GM12875 (cell line): ENCODE data around the gene SPECC1.
"Not testable (repeated sequence)": the region's sequence is repeated elsewhere in the genome, so short reads cannot be mapped to it uniquely, and the experiment has no call there.

ENCODE experiments used
- H3K4me3 ChIP-seq: one replicate; pipeline ENCODE4 v1.5.1; 2011; ENCODE audit warnings: low read depth, low read length, control low read depth
- CTCF ChIP-seq: IDR thresholded peaks from 2 replicates; pipeline ENCODE4 v1.5.1; 2011; ENCODE audit warnings: low read depth, mild to moderate bottlenecking, control low read depth, inconsistent platforms, low read length, moderate library complexity, borderline replicate concordance; ENCODE audit not compliant: insufficient read depth

SPECC1 gene

GRCh38 chr17:20098314-20098713, 89.2 kb downstream of the SPECC1 start:
- no peak for TF ChIP-seq CTCF
- H3K4me3 ChIP-seq: no peak overlapping the region

GRCh38 chr17:20100806-20101205, 91.6 kb downstream of the SPECC1 start:
- H3K4me3 ChIP-seq: not testable (repeated sequence)

- H3K4me3 ChIP-seq: no peak overlapping the region
- TF ChIP-seq CTCF: no peak
Observed at GRCh38 chr17:20103454-20104446, 94.6 kb downstream of the SPECC1 start.

GRCh38 chr17:20105539-20106280, 96.6 kb downstream of the SPECC1 start:
- no peak overlapping the region for H3K4me3 ChIP-seq
- no peak for TF ChIP-seq CTCF

- H3K4me3 ChIP-seq: not testable (repeated sequence)
Observed at GRCh38 chr17:20106446-20106845, 97.3 kb downstream of the SPECC1 start.

- TF ChIP-seq CTCF: no peak
- no peak overlapping the region for H3K4me3 ChIP-seq
Observed at GRCh38 chr17:20109076-20109475, 99.9 kb downstream of the SPECC1 start.

- TF ChIP-seq CTCF: no peak
- H3K4me3 ChIP-seq: no peak overlapping the region
Observed at GRCh38 chr17:20111538-20111937, 102.4 kb downstream of the SPECC1 start.

GRCh38 chr17:20114466-20114865, 105.3 kb downstream of the SPECC1 start:
- TF ChIP-seq CTCF: no peak
- H3K4me3 ChIP-seq: no peak overlapping the region
